OCI-LY7 (cell line): ENCODE measurements around the gene PTPRE. TPM values are rescaled to one million over a fixed set of nuclear protein-coding genes. Genes with fewer than 3 reads are reported as not detected.

Source experiments
- BruUV-seq: library from RNA; stranded (reverse); fragments of 400-500 nt; replicated peaks from 2 replicates; lab custom pipeline; 2021; lab: Mats Ljungman, UMichigan
- CTCF ChIA-PET: fragments of 300-600 bp; sonication (Branson Sonifier 250); formaldehyde crosslinking; loops from one replicate; lab custom pipeline; 2022; ENCODE audit warnings: antibody characterized with exemption; ENCODE audit not compliant: unreplicated experiment; lab: Charles Lee
- POLR2A ChIA-PET: fragments of 300-600 bp; sonication (Branson Sonifier 250); formaldehyde crosslinking; loops from one replicate; lab custom pipeline; 2022; ENCODE audit warnings: antibody characterized with exemption; lab: Charles Lee
- DNase-seq: peaks from one replicate; pipeline ENCODE4 v3.0.0-alpha.2; 2015; ENCODE audit warnings: low spot score
- H2AFZ ChIP-seq: fragments of 200-600 bp; sonication (generic), shearing (Covaris generic); 2 replicates; pipeline ENCODE4 v1.6.1; 2014; ENCODE audit warnings: mild to moderate bottlenecking, antibody characterized with exemption, low read length, moderate library complexity
- H3K27ac ChIP-seq: fragments of 200-600 bp; sonication (generic); 2 replicates; pipeline ENCODE4 v1.5.1; 2014; ENCODE audit warnings: mixed run types, low read depth, mild to moderate bottlenecking, moderate library complexity, low read length, inconsistent platforms; ENCODE audit not compliant: poor library complexity, severe bottlenecking
- H3K36me3 ChIP-seq: fragments of 200-600 bp; sonication (generic); 2 replicates; pipeline ENCODE4 v1.6.1; 2014; ENCODE audit warnings: mild to moderate bottlenecking, antibody characterized with exemption, low read length, moderate library complexity, mixed read lengths; ENCODE audit not compliant: insufficient read depth
- H3K4me1 ChIP-seq: fragments of 200-600 bp; sonication (generic); 2 replicates; pipeline ENCODE4 v1.5.1; 2014; ENCODE audit warnings: mild to moderate bottlenecking, low read length; ENCODE audit not compliant: insufficient read depth, poor library complexity, severe bottlenecking
- H3K4me2 ChIP-seq: fragments of 200-600 bp; sonication (generic); 2 replicates; pipeline ENCODE4 v1.6.1; 2014; ENCODE audit warnings: mild to moderate bottlenecking, low read length
- H3K4me3 ChIP-seq: fragments of 200-600 bp; sonication (generic); 2 replicates; pipeline ENCODE4 v1.5.1; 2014; ENCODE audit warnings: mild to moderate bottlenecking, low read depth, low read length; ENCODE audit not compliant: poor library complexity, severe bottlenecking
- H3K79me2 ChIP-seq: fragments of 200-600 bp; sonication (generic); 2 replicates; pipeline ENCODE4 v1.6.1; 2016; ENCODE audit warnings: low read depth, mild to moderate bottlenecking, low read length, moderate library complexity, mixed read lengths; ENCODE audit not compliant: insufficient read depth
- H3K9me2 ChIP-seq: fragments of 200-600 bp; sonication (generic); 2 replicates; pipeline ENCODE4 v1.6.1; 2016; ENCODE audit warnings: mild to moderate bottlenecking, low read length, mixed read lengths; ENCODE audit not compliant: insufficient read depth
- H3K9me3 ChIP-seq: fragments of 200-600 bp; sonication (generic); 2 replicates; pipeline ENCODE4 v1.6.1; 2014; ENCODE audit warnings: mild to moderate bottlenecking, mixed run types, low read length, mixed read lengths
- H4K20me1 ChIP-seq: fragments of 200-600 bp; sonication (generic); 2 replicates; pipeline ENCODE4 v1.6.1; 2014; ENCODE audit warnings: mild to moderate bottlenecking, antibody characterized with exemption, low read length, moderate library complexity, mixed read lengths; ENCODE audit not compliant: insufficient read depth
- EZH2phosphoT487 ChIP-seq: fragments of 200-600 bp; sonication (generic); IDR thresholded peaks from 2 replicates; pipeline ENCODE4 v1.6.1; 2018; ENCODE audit warnings: low read depth, borderline replicate concordance, mild to moderate bottlenecking, mixed run types, antibody characterized with exemption, low read length, moderate library complexity, mixed read lengths
- intact Hi-C: fragments of 100-400 bp; cut with micrococcal nuclease; formaldehyde crosslinking; loops from one replicate; pipeline ENCODE4 v1.10.0; 2022; ENCODE audit not compliant: unreplicated experiment
- total RNA-seq, 2 experiments: library from RNA; depleted of rRNA in 1 of 2; stranded (reverse); fragments of >200 nt in 1 of 2; shearing (Covaris generic) in 1 of 2; gene quantifications; 2 replicates each; pipeline ENCODE4 v1.2.3, GENCODE V29; 2014 to 2022
- TF ChIP-seq, protein P1 (sequence below): fragments of 200-600 bp; sonication (generic); conservative IDR thresholded peaks from 2 replicates; pipeline ENCODE4 v1.5.1; 2014; ENCODE audit warnings: mild to moderate bottlenecking, antibody characterized with exemption, low read length, moderate library complexity, mixed read lengths

The PTPRE gene
- total RNA-seq, 2 experiments from 2014 or later: 6.8 to 8.3 TPM

GRCh38 chr10:127937069-127937468 is 30.2 kb downstream of the PTPRE start:
- Histone ChIP-seq H3K27ac (no peak overlapping the region), H3K9me3 (no peaks in the 10 kb centered on the region), H3K4me2 (no peak overlapping the region), H3K9me2 (no peaks in the 10 kb centered on the region), H4K20me1 (no peaks in the 10 kb centered on the region), H3K36me3 (no peaks in the 10 kb centered on the region), H2AFZ (no peak overlapping the region), H3K4me1 (no peaks in the 10 kb centered on the region), H3K4me3 (no peak overlapping the region), H3K79me2 (no peaks in the 10 kb centered on the region)
- ChIA-PET CTCF (no interaction called here), POLR2A (no interaction called here)
- intact Hi-C loops: no loop called here
- no peak for DNase-seq
- BruUV-seq: no TSS peak
- TF ChIP-seq, protein P1, sequence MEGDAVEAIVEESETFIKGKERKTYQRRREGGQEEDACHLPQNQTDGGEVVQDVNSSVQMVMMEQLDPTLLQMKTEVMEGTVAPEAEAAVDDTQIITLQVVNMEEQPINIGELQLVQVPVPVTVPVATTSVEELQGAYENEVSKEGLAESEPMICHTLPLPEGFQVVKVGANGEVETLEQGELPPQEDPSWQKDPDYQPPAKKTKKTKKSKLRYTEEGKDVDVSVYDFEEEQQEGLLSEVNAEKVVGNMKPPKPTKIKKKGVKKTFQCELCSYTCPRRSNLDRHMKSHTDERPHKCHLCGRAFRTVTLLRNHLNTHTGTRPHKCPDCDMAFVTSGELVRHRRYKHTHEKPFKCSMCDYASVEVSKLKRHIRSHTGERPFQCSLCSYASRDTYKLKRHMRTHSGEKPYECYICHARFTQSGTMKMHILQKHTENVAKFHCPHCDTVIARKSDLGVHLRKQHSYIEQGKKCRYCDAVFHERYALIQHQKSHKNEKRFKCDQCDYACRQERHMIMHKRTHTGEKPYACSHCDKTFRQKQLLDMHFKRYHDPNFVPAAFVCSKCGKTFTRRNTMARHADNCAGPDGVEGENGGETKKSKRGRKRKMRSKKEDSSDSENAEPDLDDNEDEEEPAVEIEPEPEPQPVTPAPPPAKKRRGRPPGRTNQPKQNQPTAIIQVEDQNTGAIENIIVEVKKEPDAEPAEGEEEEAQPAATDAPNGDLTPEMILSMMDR: no peak
- TF ChIP-seq EZH2phosphoT487: no peak

DNA sequence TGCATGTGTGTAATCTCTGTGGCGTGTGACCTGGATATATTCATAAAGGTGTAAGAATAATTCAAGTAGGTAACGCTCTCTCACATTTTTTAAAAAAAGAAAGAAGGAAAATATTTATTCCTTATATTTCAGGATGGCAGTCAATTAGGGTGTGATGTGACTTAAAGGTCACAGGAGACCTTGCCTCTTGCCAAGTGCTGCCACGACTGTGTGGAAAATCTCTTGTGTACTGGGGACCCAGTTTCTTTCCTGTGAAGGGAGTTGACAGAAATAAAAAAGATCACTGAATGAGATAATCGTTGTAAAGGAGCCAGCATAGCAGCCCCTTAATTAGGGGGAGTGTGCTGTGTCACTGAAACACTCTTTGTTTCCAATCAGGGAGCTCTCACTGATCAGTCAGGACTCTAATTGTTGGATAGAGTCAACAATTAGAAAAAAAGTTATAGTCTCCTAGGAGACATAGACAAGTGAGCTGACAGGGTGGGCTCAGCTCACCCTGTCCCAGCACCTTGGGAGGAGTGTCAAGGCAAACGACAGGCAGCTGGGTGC is 31.1 kb downstream of the PTPRE start:
- DNase-seq: no peak
- H4K20me1 ChIP-seq: no peaks in the 10 kb centered on the region
- TF ChIP-seq, protein P1: no peak
- TF ChIP-seq EZH2phosphoT487: no peak
- no TSS peak for BruUV-seq
- CTCF ChIA-PET: no interaction called here
- intact Hi-C loops: no loop called here
- H2AFZ ChIP-seq: no peak overlapping the region
- no peak overlapping the region for H3K4me2 ChIP-seq
- no peaks in the 10 kb centered on the region for H3K9me2 ChIP-seq
- H3K9me3 ChIP-seq: no peaks in the 10 kb centered on the region
- POLR2A ChIA-PET: interaction anchor here (1.4 kb wide), 1 partner anchor 9 kb away, joined by 3 read pairs; no protein-coding TSS in a partner anchor
- no peak overlapping the region for H3K4me3 ChIP-seq
- no peaks in the 10 kb centered on the region for H3K36me3 ChIP-seq
- H3K27ac ChIP-seq: no peak overlapping the region
- no peaks in the 10 kb centered on the region for H3K79me2 ChIP-seq
- H3K4me1 ChIP-seq: no peaks in the 10 kb centered on the region

DNA sequence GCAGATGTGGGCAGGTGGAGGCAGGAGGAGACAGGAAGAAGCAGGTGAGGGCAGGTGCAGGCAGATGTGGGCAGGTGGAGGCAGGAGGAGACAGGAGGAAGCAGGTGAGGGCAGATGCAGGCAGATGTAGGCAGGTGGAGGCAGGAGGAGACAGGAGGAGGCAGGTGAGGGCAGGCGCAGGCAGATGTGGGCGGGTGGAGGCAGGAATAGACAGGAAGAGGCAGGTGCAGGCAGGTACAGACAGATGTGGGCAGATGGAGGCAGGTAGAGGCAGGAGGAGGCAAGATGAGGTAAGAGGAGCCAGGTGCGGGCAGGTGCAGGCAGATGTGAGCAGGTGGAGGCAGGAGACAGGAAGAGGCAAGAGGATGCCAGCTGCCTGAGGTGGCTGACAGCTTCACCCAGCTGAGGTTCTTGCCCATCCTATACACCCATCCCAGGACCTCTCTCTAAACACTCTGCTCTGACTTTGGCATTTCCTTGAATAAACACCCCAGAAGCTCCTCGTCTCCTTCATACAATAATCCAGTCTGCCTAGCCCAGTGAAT is 33.0 kb downstream of the PTPRE start:
- ChIA-PET CTCF (no interaction called here), POLR2A (no interaction called here)
- Histone ChIP-seq H3K9me2 (no peaks in the 10 kb centered on the region), H3K4me3 (no peak overlapping the region), H3K4me1 (no peaks in the 10 kb centered on the region), H4K20me1 (no peaks in the 10 kb centered on the region), H2AFZ (no peak overlapping the region), H3K27ac (no peak overlapping the region), H3K4me2 (no peak overlapping the region), H3K79me2 (no peaks in the 10 kb centered on the region), H3K36me3 (no peaks in the 10 kb centered on the region), H3K9me3 (no peaks in the 10 kb centered on the region)
- intact Hi-C loops: no loop called here
- TF ChIP-seq, protein P1: no peak
- DNase-seq: no peak
- BruUV-seq: no TSS peak
